GM18873 (cell line): ENCODE measurements around the gene NPM3.
"Not testable (repeated sequence)": the region's sequence is repeated elsewhere in the genome, so short reads cannot be mapped to it uniquely, and the experiment has no call there.

ENCODE experiments used
- ATAC-seq: cut with Tn5 transposase; IDR thresholded peaks from one replicate; pipeline ENCODE4 v1.9.1; 2021; ENCODE audit warnings: mild to moderate bottlenecking, moderate library complexity, moderate number of reproducible peaks; ENCODE audit not compliant: unreplicated experiment, low FRiP score

The NPM3 gene

DNA sequence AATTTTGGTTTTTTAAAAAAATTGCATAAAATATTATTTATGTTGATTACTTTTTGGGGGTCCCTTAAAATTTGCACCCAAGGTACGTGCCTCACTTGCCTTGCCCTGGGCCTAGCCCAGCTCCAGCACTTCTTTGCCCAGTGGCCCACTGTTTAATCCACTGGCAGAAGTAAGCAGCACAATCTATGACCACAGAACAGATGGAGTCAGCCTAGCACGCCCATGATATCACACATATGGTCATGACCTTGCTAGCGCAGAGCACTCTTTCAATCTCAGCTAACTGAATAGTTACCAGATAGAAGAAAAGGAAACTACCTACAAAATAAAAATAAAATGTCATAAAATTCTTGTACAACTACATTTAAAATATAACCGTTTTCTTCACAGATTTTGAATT is 29.4 kb upstream of the NPM3 start:
- no peak for ATAC-seq

DNA sequence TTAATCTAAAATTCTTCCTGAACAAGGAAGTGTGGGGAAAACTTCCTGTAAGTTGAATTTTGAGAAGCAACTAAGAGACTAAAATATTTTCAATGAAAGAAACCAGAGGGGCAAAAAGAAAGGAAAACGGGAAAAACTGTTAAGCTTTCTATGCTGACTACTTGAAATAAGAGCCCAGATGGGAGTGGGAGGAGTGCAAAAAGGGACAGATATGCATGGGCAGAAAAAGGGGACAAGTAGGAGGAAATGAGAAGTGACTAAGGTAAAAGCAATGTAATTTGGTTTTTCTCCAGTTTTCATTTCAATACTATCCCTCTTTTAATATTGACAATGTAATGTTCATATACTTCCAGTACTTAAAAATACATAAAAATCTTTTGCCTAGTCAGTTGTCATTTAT is 23.9 kb upstream of the NPM3 start:
- ATAC-seq: no peak

DNA sequence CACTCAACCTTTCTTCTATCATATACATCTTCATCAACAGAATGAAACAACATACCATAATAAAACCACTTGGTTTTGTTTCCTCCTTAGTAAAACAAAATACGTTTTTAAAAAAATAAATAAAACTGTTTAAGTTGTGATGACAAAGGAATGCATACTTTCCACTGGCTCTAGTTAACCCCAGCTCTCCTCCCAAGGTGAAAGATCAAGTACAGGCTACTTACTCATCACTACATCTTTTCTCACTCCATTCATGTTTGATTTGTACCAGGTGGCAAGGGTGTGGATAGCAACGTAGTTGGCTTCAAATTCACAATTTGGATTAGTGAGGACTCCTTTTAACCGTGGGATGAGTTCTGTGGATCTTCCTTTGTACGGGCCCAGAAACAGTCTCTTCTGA is 20.3 kb upstream of the NPM3 start:
- no peak for ATAC-seq

DNA sequence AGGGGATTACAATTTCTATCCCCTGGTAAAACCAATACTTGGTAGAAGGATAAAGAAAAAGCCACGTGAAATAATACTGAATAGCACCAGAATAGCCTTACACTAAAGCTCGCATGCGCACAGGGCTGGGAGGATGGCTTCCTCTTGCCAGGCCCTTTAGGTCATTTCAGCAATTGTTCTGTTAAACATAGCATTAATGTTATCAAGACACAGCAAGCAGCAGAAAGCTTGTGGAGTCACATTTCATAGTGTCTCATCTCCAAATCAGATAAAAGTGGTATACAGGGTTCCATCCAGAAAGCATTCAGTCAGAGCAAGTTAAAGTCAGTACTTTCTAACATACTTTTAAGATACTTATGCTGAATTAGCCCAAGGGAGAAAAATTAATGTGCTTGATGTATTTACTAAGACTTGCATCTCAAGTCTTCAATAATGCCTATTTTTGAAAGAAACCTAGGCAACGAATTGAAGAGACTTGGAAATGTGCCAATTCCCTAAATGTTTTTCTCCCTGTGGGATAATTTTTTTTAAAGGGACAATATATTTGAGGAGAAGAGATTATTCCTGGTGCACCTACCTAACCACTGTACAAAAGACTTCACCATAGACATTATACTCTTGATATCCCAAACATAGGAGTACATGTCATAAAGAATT is 14.3 kb upstream of the NPM3 start:
- ATAC-seq: no peak

- no peak for ATAC-seq
Measured at GRCh38 chr10:101793526-101793925, 10.3 kb upstream of the NPM3 start.

- ATAC-seq: no peak
Measured at GRCh38 chr10:101789686-101790085, 6.4 kb upstream of the NPM3 start.

DNA sequence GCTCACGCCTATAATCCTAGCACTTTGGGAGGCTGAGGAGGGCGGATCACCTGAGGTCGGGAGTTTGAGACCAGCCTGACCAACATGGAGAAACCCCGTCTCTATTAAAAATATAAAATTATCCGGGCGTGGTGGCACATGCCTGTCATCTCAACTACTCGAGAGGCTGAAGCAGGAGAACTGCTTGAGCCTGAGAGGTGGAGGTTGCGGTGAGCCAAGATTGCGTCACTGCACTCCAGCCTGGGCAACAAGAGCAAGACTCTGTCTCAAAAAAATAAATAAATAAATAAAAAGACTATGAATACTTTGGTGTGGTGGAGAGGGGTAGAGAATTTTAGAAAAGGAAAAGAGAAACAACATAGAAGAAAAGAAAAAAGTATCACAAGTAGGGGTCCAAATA is 6.0 kb upstream of the NPM3 start:
- ATAC-seq: not testable (repeated sequence)

DNA sequence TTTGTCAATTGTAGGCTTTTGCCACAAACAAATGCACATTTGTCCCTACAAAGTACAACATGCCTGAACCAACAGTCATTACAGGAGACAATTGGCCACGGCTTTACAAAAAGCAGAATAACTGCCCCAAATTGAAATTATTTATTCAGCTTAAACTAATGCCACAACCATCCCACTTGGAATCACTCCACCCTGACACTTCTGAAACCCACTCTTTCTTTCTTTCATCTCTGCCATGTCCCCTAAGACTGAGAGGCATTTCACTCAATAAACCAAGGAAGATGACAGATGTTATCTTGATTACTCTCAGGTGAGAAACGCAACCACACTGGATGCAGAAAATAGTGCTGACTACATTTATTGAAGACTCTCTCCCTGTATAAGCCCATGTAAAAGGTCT is 2.6 kb upstream of the NPM3 start:
- ATAC-seq: no peak

- no peak for ATAC-seq
Measured at GRCh38 chr10:101784558-101784957, 1.3 kb upstream of the NPM3 start.

GRCh38 chr10:101783736-101784118 is 481 bp upstream of the NPM3 start:
- ATAC-seq: no peak

DNA sequence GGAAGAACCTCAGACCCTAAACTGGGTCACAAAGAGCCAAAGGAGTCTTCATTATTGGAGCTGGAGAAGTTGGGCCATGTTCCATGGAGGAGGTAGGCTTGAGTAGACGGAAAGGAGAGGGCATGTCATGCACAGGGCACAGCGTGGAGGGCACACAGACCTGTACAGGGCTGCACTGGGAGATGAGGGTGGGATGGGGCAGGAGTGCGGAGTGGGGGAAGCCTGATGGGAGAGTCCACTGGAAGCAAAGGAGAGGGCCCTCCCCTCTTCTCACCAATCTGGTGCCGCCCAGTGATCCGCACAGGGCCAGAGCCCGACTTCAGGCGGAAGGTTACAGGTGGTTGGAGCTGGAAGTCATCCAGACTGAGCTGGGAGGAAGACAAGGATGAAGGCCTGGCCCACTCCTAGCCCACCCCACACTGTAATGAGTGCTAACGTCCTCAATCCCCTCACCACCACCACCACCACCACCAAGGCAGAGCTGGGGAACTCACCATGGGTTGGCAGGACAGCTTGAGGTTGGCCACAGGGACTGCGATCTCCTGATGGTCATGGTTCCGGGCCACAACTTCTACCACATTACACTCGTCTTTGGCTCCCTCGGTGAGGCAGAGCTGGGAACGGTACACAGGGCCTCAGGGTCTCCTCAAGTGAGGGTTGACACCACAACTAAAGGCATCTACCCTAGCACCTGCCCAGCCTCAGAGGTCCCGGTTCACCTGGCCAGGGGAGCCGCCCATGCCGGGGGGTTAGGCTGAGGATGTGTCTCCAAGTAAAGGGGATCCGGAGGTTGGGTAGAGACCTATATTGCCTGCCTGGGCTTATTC is 1.0 kb downstream of the NPM3 start:
- no peak for ATAC-seq

DNA sequence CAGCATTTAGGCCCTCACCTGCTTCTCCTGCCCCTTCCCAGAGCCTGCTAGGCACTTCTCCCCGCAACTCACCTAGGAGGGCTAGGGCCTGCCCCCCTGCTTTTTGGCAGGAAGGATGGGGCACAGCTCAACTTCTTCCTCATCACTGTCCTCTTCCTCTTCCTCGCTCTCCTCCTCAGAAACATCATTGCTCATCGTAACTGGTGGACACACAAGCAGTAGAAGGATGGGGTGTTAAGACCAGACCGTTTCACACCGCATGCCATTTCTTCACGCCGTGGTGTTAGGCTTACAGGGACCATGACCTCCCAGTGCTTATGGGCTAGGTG is 1.6 kb downstream of the NPM3 start:
- no peak for ATAC-seq

- ATAC-seq: no peak
Measured at GRCh38 chr10:101780818-101781654, 2.2 kb downstream of the NPM3 start.

DNA sequence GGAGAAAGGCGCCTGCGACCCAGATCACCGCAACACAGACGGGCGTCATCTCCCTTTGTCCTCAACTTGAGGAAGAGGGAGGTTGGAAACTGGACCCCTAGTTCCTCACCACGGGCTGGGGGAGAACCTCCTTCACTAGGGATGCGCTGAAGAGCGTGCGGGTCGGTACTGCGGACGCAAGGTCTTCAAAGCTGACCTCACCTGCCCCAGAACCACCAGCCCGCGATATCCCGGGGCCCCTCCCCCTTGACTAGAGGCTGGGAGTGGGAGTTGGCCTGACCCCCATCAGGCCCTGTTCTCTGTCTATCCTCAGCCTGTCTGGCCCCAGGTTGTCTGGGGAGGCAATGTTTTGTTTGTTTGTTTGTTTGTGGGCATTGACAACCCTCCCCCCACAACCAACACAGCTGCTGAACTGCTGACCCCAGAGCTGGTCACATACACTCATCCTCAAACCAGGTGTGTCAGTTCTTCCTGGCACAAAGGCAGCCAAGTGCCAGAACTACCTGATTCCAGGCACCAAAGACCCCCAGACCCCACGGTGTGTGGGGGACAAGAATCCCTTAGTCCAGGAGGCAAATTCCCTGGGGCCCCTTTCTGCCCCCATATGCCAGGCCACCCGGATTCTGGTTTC is 2.9 kb downstream of the NPM3 start:
- no peak for ATAC-seq

DNA sequence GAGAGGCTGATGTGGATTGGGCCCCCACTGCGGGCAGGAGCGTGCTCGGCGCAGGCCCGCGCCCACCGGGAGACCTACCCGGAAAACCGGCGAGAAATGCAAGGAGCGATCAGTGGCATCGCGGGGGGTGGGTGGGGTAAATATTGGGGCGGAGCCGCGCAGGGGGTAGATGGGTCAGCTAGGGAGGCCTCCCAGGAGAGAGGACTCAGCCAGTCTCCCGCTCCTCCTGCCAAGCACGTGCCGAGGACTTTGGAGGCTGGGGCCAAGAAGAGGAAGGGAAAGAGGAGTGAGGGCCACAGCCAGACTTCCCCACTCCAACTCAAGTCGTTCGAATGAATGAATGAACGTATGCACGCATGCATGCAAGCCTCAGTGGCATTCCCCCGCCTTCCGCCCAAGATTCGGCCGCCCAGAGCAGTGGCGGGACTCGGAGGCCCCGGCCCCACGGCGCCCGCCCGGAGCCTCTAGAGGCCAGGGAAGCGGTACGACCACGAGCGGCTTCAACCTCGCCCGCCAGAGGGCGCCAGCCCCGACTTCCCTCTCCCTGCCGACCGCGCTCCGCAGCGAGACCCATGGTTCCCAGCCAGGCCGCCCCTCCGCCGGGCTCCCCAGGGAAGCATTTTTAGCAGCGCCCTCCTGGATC is 3.6 kb downstream of the NPM3 start:
- no peak for ATAC-seq

DNA sequence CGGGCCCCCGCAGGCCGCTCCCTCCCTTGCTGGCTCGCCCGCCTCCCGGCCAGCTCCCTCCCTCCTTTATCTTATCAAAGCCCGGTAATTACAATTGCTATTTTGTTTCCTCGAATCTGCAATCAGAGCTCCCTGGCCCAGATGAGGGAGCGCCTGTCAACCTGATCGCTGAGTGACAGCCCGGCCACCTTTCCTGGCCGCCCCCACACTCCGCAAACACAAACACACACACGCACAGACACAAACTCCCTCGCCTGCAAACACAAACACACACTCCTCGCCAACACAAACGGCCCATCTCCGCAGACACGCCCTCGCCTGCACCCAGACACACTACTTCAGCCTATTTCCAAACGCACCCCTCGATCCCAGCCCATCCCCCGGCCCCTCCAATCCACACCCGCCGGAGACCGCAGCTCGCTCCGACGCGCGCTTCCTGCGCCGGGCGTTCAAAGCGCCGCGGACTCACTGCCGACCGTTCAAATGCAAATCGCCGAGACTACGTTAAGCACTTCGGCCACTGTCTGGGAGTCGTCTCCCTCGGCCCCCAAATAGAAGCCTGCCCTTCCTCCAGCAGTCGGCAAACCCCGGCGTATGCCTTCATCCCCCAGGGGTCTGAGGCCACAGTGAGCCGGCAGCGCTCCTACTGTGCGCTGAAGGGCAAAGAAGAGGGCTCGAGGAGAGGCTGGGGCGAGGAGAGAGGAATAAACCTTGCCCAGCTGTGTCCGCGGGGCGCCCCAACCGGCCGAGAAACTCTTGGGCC is 4.3 kb downstream of the NPM3 start:
- ATAC-seq: no peak

GRCh38 chr10:101778151-101778780 is 5.0 kb downstream of the NPM3 start:
- no peak for ATAC-seq

DNA sequence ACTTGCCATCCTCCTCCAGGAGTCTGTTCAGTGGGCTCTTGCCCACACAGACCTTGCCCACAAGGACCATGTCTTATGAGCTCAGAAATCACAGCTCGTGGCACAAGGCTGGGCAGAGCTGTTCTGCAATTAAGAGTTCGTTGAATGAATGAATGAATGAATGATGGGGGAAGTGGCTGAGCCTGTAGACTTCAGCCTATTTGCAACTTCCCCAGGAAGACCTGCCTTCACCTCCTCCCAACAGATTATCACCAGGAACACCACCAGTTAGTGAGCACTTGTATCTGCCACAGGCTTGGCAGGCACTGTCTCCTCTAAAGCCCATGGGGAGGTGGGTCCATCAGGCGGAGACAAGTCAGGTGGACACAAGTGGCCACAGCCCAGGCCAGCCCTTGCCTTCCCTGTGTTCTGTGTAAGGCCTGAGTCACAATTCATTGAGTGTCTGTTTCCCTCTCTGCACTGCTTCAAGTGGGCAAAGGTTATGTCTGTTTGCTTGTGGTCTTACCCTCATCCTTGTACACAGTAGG is 5.6 kb downstream of the NPM3 start:
- no peak for ATAC-seq

GRCh38 chr10:101776161-101776817 is 7.0 kb downstream of the NPM3 start:
- no peak for ATAC-seq
